IMR-90 (cell line): Measurements from ENCODE around the gene GRK5. TPM values are rescaled to one million over a fixed set of nuclear protein-coding genes. Genes with fewer than 3 reads are reported as not detected.

ENCODE experiments used
- ATAC-seq: fragments of 200-7000 bp; cut with Tn5 transposase; 2 replicates; pipeline ENCODE4 v1.9.1; 2020; ENCODE audit warnings: low read depth, mild to moderate bottlenecking, moderate library complexity
- BruUV-seq: library from RNA; stranded (reverse); fragments of 400-500 nt; replicated peaks from 2 replicates; lab custom pipeline; 2021; lab: Mats Ljungman, UMichigan
- CTCF ChIA-PET: fragments of 300-600 bp; formaldehyde crosslinking; extraction: SDS; loops from one replicate; lab custom pipeline; 2021; ENCODE audit warnings: antibody characterized with exemption; lab: Yijun Ruan, JAX
- POLR2A ChIA-PET: fragments of 300-600 bp; sonication (Branson Sonifier 250); formaldehyde crosslinking; loops from one replicate; lab custom pipeline; 2022; ENCODE audit warnings: antibody characterized with exemption; ENCODE audit not compliant: unreplicated experiment; lab: Charles Lee
- DNase-seq: peaks from one replicate; pipeline ENCODE4 v3.0.0; 2013
- H2AFZ ChIP-seq: replicated peaks from 2 replicates; pipeline ENCODE3; 2013; ENCODE audit warnings: low read length, mild to moderate bottlenecking; ENCODE audit not compliant: poor library complexity
- H2AK5ac ChIP-seq: 2 replicates; pipeline ENCODE4 v1.6.1; 2013; ENCODE audit warnings: low read depth, low read length, inconsistent platforms
- H2AK9ac ChIP-seq: replicated peaks from 2 replicates; pipeline ENCODE3; 2013; ENCODE audit warnings: mild to moderate bottlenecking, low read depth, low read length, moderate library complexity; ENCODE audit not compliant: poor library complexity
- H2BK120ac ChIP-seq: 2 replicates; pipeline ENCODE4 v1.6.1; 2013; ENCODE audit warnings: low read depth, low read length, inconsistent platforms
- H2BK15ac ChIP-seq: 3 replicates; pipeline ENCODE4 v1.6.1; 2013; ENCODE audit warnings: low read depth, low read length, inconsistent platforms
- H2BK20ac ChIP-seq: 2 replicates; pipeline ENCODE4 v1.6.1; 2013; ENCODE audit warnings: low read depth, mild to moderate bottlenecking, inconsistent platforms, low read length, moderate library complexity
- H2BK5ac ChIP-seq: 2 replicates; pipeline ENCODE4 v1.6.1; 2013; ENCODE audit warnings: mild to moderate bottlenecking, low read depth, low read length, inconsistent platforms; ENCODE audit not compliant: poor library complexity, severe bottlenecking
- H3K14ac ChIP-seq: replicated peaks from 2 replicates; pipeline ENCODE4 v1.6.1; 2013; ENCODE audit warnings: low read depth, low read length, inconsistent platforms
- H3K18ac ChIP-seq: 2 replicates; pipeline ENCODE4 v1.6.1; 2013; ENCODE audit warnings: low read depth, low read length, control low read depth
- H3K23ac ChIP-seq: 2 replicates; pipeline ENCODE4 v1.6.1; 2013; ENCODE audit warnings: low read depth, low read length, inconsistent platforms
- H3K27ac ChIP-seq: 2 replicates; pipeline ENCODE4 v1.5.1; 2013; ENCODE audit warnings: mild to moderate bottlenecking, control low read depth, low read length; ENCODE audit not compliant: insufficient read depth
- H3K27me3 ChIP-seq: 2 replicates; pipeline ENCODE4 v1.6.1; 2013; ENCODE audit warnings: low read length; ENCODE audit not compliant: control insufficient read depth, insufficient read depth
- H3K36me3 ChIP-seq: 2 replicates; pipeline ENCODE4 v1.6.1; 2013; ENCODE audit warnings: low read length, mixed read lengths; ENCODE audit not compliant: control insufficient read depth, insufficient read depth
- H3K4ac ChIP-seq: 2 replicates; pipeline ENCODE4 v1.6.1; 2013; ENCODE audit warnings: low read depth, low read length, inconsistent platforms
- H3K4me1 ChIP-seq: 2 replicates; pipeline ENCODE4 v1.6.1; 2013; ENCODE audit warnings: low read length, mixed read lengths; ENCODE audit not compliant: control insufficient read depth, insufficient read depth
- H3K4me2 ChIP-seq: 2 replicates; pipeline ENCODE4 v1.6.1; 2013; ENCODE audit warnings: low read depth, mild to moderate bottlenecking, control low read depth, low read length, moderate library complexity
- H3K4me3 ChIP-seq: 2 replicates; pipeline ENCODE4 v1.5.1; 2013; ENCODE audit warnings: low read depth, mild to moderate bottlenecking, control low read depth, low read length, moderate library complexity; ENCODE audit not compliant: insufficient read depth
- H3K56ac ChIP-seq: 2 replicates; pipeline ENCODE4 v1.6.1; 2013; ENCODE audit warnings: low read length, inconsistent platforms; ENCODE audit not compliant: insufficient read depth; ENCODE audit errors: extremely low read depth
- H3K79me1 ChIP-seq, 2 experiments: 2 replicates each; pipeline ENCODE4 v1.6.1; 2013; ENCODE audit warnings: low read length in 2 of 2, inconsistent platforms in 1 of 2, low read depth in 1 of 2
- H3K9ac ChIP-seq: 2 replicates; pipeline ENCODE4 v1.6.1; 2013; ENCODE audit warnings: low read depth, low read length, control low read depth
- H3K9me1 ChIP-seq: 2 replicates; pipeline ENCODE4 v1.6.1; 2013; ENCODE audit warnings: low read length, inconsistent platforms; ENCODE audit not compliant: insufficient read depth
- H3K9me3 ChIP-seq: 2 replicates; pipeline ENCODE4 v1.6.1; 2013; ENCODE audit warnings: low read length; ENCODE audit not compliant: control insufficient read depth, insufficient read depth
- H4K20me1 ChIP-seq: 2 replicates; pipeline ENCODE4 v1.6.1; 2013; ENCODE audit warnings: low read length, inconsistent platforms; ENCODE audit not compliant: insufficient read depth
- H4K5ac ChIP-seq: 2 replicates; pipeline ENCODE4 v1.6.1; 2013; ENCODE audit warnings: mild to moderate bottlenecking, low read depth, low read length, control low read depth
- H4K8ac ChIP-seq, 2 experiments: 2 replicates each; pipeline ENCODE4 v1.6.1; 2013; ENCODE audit warnings: low read depth in 2 of 2, low read length in 2 of 2, control low read depth in 1 of 2, inconsistent platforms in 1 of 2
- H4K91ac ChIP-seq: 2 replicates; pipeline ENCODE4 v1.6.1; 2013; ENCODE audit warnings: low read depth, low read length, inconsistent platforms; ENCODE audit not compliant: insufficient read depth
- BHLHE40 ChIP-seq: fragments of 150-350 bp; IDR thresholded peaks from 2 replicates; pipeline ENCODE4 v1.6.1; 2016; ENCODE audit warnings: mild to moderate bottlenecking, low read depth, low read length
- CEBPB ChIP-seq: IDR thresholded peaks from 2 replicates; pipeline ENCODE4 v1.6.1; 2012; ENCODE audit warnings: low read depth, low read length, improper control_type of control experiment
- CHD1 ChIP-seq: IDR thresholded peaks from 2 replicates; pipeline ENCODE4 v1.6.1; 2012; ENCODE audit warnings: low read depth, low read length, improper control_type of control experiment
- FOS ChIP-seq: fragments of 150-350 bp; IDR thresholded peaks from 2 replicates; pipeline ENCODE4 v1.6.1; 2016; ENCODE audit warnings: low read depth, low read length
- MAZ ChIP-seq: IDR thresholded peaks from 2 replicates; pipeline ENCODE4 v1.6.1; 2012; ENCODE audit warnings: low read depth, mild to moderate bottlenecking, low read length, improper control_type of control experiment, moderate library complexity, borderline replicate concordance
- MXI1 ChIP-seq: IDR thresholded peaks from 2 replicates; pipeline ENCODE4 v1.6.1; 2012; ENCODE audit warnings: low read depth, mild to moderate bottlenecking, low read length, moderate library complexity, borderline replicate concordance
- NFE2L2 ChIP-seq: fragments of 150-350 bp; IDR thresholded peaks from 2 replicates; pipeline ENCODE4 v1.6.1; 2016; ENCODE audit warnings: low read depth, mild to moderate bottlenecking, low read length
- POLR2A ChIP-seq: IDR thresholded peaks from 2 replicates; pipeline ENCODE4 v1.6.1; 2012; ENCODE audit warnings: mild to moderate bottlenecking, low read depth, low read length
- RFX5 ChIP-seq: IDR thresholded peaks from 2 replicates; pipeline ENCODE4 v1.8.0; 2012; ENCODE audit warnings: low read depth, mild to moderate bottlenecking, low read length, moderate library complexity
- WGBS, 2 experiments: methylation state at CpG; one replicate each; pipeline versions ENCODE4 v1.1.5 to v1.1.7; 2013; ENCODE audit warnings: missing lambda C conversion rate in 2 of 2; ENCODE audit not compliant: insufficient read length in 1 of 2; ENCODE audit errors: extremely low coverage in 2 of 2; 5-methylcytosine and 5-hydroxymethylcytosine counted together
- dilution Hi-C: fragments of 300-500 bp; cut with HindIII; formaldehyde crosslinking; loops from one replicate; pipeline ENCODE4 v1.14.3; 2018; ENCODE audit warnings: low sequenced_read_pairs; ENCODE audit not compliant: unreplicated experiment
- in situ Hi-C: fragments of 300-500 bp; cut with MboI; formaldehyde crosslinking; loops from 3 replicates; pipeline ENCODE4 v1.14.3; 2019; ENCODE audit warnings: low sequenced_read_pairs, inconsistent platforms, mixed read lengths
- intact Hi-C: fragments of 100-400 bp; cut with micrococcal nuclease; formaldehyde crosslinking; loops from 2 replicates; pipeline ENCODE4 v1.10.0; 2022
- polyA plus RNA-seq, 3 experiments: library from polyadenylated mRNA; depleted of rRNA; stranded (reverse); fragments of >200 nt; gene quantifications; 2 replicates each; pipeline ENCODE4 v1.2.3, GENCODE V29; 2012; ENCODE audit warnings: low replicate concordance in 1 of 3
- total RNA-seq: library from RNA; depleted of rRNA; stranded (reverse); fragments of >200 nt; gene quantifications from 2 replicates; pipeline ENCODE4 v1.2.3, GENCODE V29; 2012
- TF ChIP-seq, protein P1 (sequence below): fragments of 150-350 bp; IDR thresholded peaks from 2 replicates; pipeline ENCODE4 v1.6.1; 2016; ENCODE audit warnings: low read depth, mild to moderate bottlenecking, low read length, moderate library complexity, borderline replicate concordance
- TF ChIP-seq, protein P2 (sequence below): conservative IDR thresholded peaks from 2 replicates; pipeline ENCODE4 v1.5.1; 2012; ENCODE audit warnings: mild to moderate bottlenecking, low read depth, low read length, improper control_type of control experiment

GRK5 gene
- total and polyA plus RNA-seq, 2 of the 4 experiments (the other 2 are of a cell fraction): 12.9 to 16.3 TPM

DNA sequence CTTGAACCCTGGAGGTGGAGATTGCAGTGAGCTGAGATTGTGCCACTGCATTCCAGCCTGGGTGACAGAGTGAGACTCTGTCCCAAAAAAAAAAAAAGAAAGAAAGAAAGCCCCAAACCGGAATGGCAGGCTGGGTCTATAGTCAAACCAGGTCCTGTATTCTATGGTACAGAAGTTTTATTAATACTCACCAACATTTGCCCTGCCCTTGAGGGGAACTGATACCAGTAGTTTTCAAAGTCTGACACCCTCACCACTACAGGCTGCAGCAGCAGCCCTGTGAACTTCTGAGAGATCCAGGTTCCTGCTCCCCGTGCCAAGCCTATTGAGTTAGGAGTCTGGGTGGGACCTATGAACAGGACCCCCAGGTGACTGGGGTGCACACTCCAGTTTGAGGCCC is 254.6 kb downstream of the GRK5 start:
- Histone ChIP-seq H2AFZ (no peak overlapping the region), H2BK15ac (no peak overlapping the region), H4K91ac (no peak overlapping the region), H3K4me3 (no peak overlapping the region), H4K5ac (no peak overlapping the region), H3K36me3 (peaks cover 22% of the 10 kb centered on the region), H3K9me3 (peaks cover 3% of the 10 kb centered on the region; the same call in 1 of the 2 replicates), H3K9me1 (no peaks in the 10 kb centered on the region; the same call in 1 of the 2 replicates), H3K4ac (no peak overlapping the region), H3K27me3 (peaks cover 9% of the 10 kb centered on the region), H3K9ac (no peak overlapping the region), H3K27ac (no peak overlapping the region), H3K79me1 (no peaks in the 10 kb centered on the region), H4K8ac (no peak overlapping the region), H2AK5ac (no peak overlapping the region), H2BK5ac (no peak overlapping the region), H3K14ac (no peak overlapping the region), H3K56ac (no peak overlapping the region), H3K4me2 (no peak overlapping the region), H3K18ac (no peak overlapping the region), H3K4me1 (no peaks in the 10 kb centered on the region), H4K20me1 (no peaks in the 10 kb centered on the region), H2BK20ac (no peak overlapping the region), H2BK120ac (no peak overlapping the region), H2AK9ac (no peak overlapping the region), H3K23ac (no peak overlapping the region)
- TF ChIP-seq, protein P1, sequence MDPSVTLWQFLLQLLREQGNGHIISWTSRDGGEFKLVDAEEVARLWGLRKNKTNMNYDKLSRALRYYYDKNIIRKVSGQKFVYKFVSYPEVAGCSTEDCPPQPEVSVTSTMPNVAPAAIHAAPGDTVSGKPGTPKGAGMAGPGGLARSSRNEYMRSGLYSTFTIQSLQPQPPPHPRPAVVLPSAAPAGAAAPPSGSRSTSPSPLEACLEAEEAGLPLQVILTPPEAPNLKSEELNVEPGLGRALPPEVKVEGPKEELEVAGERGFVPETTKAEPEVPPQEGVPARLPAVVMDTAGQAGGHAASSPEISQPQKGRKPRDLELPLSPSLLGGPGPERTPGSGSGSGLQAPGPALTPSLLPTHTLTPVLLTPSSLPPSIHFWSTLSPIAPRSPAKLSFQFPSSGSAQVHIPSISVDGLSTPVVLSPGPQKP: no peak
- TF ChIP-seq, protein P2, sequence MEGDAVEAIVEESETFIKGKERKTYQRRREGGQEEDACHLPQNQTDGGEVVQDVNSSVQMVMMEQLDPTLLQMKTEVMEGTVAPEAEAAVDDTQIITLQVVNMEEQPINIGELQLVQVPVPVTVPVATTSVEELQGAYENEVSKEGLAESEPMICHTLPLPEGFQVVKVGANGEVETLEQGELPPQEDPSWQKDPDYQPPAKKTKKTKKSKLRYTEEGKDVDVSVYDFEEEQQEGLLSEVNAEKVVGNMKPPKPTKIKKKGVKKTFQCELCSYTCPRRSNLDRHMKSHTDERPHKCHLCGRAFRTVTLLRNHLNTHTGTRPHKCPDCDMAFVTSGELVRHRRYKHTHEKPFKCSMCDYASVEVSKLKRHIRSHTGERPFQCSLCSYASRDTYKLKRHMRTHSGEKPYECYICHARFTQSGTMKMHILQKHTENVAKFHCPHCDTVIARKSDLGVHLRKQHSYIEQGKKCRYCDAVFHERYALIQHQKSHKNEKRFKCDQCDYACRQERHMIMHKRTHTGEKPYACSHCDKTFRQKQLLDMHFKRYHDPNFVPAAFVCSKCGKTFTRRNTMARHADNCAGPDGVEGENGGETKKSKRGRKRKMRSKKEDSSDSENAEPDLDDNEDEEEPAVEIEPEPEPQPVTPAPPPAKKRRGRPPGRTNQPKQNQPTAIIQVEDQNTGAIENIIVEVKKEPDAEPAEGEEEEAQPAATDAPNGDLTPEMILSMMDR: no peak
- no peak for TF ChIP-seq CHD1
- no peak for TF ChIP-seq POLR2A
- TF ChIP-seq CEBPB: no peak
- TF ChIP-seq BHLHE40: no peak
- TF ChIP-seq MXI1: no peak
- TF ChIP-seq FOS: no peak
- TF ChIP-seq RFX5: no peak
- TF ChIP-seq NFE2L2: no peak
- no peak for TF ChIP-seq MAZ
- intact Hi-C loops: no loop called here
- DNase-seq: no peak
- CTCF ChIA-PET: no interaction called here
- POLR2A ChIA-PET: no interaction called here
- BruUV-seq: no TSS peak
- no CpG with 5 or more reads among the region's 2 CpGs for WGBS, 2 experiments
- in situ Hi-C loops: no loop called here
- dilution Hi-C loops: no loop called here
- ATAC-seq: no peak
